Brain microvascular endothelial cell (primary cell): ENCODE results near the gene ANKFY1.

ENCODE experiments used
- DNase-seq: peaks from one replicate; pipeline ENCODE4 v3.0.0-alpha.2; 2020
- H3K27ac ChIP-seq: fragments of 250-450 bp; sonication (Bioruptor Pico); 2 replicates; pipeline ENCODE4 v1.5.1; 2020; ENCODE audit warnings: mild to moderate bottlenecking, moderate library complexity
- H3K27me3 ChIP-seq: fragments of 250-450 bp; sonication (Bioruptor Pico); replicated peaks from 2 replicates; pipeline ENCODE4 v1.5.1; 2020; ENCODE audit warnings: mild to moderate bottlenecking
- H3K36me3 ChIP-seq: fragments of 250-450 bp; sonication (Bioruptor Pico); replicated peaks from 2 replicates; pipeline ENCODE4 v1.5.1; 2020; ENCODE audit warnings: mild to moderate bottlenecking
- H3K4me3 ChIP-seq: 2 replicates; pipeline ENCODE4 v1.5.1; 2011; ENCODE audit warnings: low read depth, mild to moderate bottlenecking, control low read depth, low read length, moderate library complexity
- in situ Hi-C: cut with HindIII; loops from 2 replicates; pipeline ENCODE4 v1.10.0; 2017; ENCODE audit warnings: low sequenced_read_pairs, low pct_ligation_motif_present
- TF ChIP-seq, protein P1 (sequence below): IDR thresholded peaks from 2 replicates; pipeline ENCODE4 v1.5.1; 2011; ENCODE audit warnings: low read depth, mild to moderate bottlenecking, moderate library complexity, low read length, control low read depth, inconsistent platforms; ENCODE audit errors: missing control alignments

ANKFY1 gene

GRCh38 chr17:4134721-4135120 lies 129.1 kb downstream of the ANKFY1 start:
- in situ Hi-C loops, result no loop called here
- Histone ChIP-seq H3K27ac (no peak overlapping the region), H3K4me3 (no peak overlapping the region), H3K36me3 (no peaks in the 10 kb centered on the region), H3K27me3 (no peaks in the 10 kb centered on the region)
- TF ChIP-seq, protein P1, sequence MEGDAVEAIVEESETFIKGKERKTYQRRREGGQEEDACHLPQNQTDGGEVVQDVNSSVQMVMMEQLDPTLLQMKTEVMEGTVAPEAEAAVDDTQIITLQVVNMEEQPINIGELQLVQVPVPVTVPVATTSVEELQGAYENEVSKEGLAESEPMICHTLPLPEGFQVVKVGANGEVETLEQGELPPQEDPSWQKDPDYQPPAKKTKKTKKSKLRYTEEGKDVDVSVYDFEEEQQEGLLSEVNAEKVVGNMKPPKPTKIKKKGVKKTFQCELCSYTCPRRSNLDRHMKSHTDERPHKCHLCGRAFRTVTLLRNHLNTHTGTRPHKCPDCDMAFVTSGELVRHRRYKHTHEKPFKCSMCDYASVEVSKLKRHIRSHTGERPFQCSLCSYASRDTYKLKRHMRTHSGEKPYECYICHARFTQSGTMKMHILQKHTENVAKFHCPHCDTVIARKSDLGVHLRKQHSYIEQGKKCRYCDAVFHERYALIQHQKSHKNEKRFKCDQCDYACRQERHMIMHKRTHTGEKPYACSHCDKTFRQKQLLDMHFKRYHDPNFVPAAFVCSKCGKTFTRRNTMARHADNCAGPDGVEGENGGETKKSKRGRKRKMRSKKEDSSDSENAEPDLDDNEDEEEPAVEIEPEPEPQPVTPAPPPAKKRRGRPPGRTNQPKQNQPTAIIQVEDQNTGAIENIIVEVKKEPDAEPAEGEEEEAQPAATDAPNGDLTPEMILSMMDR, result no peak
- DNase-seq, result no peak

GRCh38 chr17:4130715-4131114 lies 133.1 kb downstream of the ANKFY1 start:
- in situ Hi-C loops, result no loop called here
- no peaks in the 10 kb centered on the region for H3K36me3 ChIP-seq
- TF ChIP-seq, protein P1, result no peak
- H3K4me3 ChIP-seq, result no peak overlapping the region
- no peak for DNase-seq
- H3K27ac ChIP-seq, result no peak overlapping the region
- H3K27me3 ChIP-seq, result no peaks in the 10 kb centered on the region

- Histone ChIP-seq H3K36me3 (peaks cover 6% of the 10 kb centered on the region), H3K4me3 (no peak overlapping the region), H3K27ac (no peak overlapping the region), H3K27me3 (no peaks in the 10 kb centered on the region)
- in situ Hi-C loops, result no loop called here
- no peak for DNase-seq
- TF ChIP-seq, protein P1, result no peak
These were observed 136.2 kb downstream of the ANKFY1 start for GRCh38 chr17:4127555-4127954.

DNA sequence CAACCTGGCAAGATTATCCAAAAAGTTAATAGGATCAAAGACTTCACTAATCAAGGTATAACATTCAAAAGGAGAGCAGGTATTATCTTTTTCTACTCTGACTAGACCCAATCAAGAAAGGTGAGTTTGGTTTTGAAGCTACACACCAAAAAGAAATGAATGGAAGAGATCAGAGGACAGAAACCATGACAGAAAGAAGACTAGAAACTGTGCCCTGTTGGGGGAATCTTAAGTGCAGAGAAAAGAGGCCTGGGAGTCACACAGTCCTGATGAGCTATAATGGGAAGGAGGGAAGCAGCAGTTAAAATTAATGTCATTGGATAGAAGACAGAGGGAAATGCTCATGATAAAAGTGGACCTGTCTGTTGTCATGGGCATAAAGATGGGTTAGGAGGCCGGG lies 138.2 kb downstream of the ANKFY1 start:
- Histone ChIP-seq H3K27me3 (no peaks in the 10 kb centered on the region), H3K4me3 (no peak overlapping the region), H3K27ac (no peak overlapping the region), H3K36me3 (peaks cover 16% of the 10 kb centered on the region)
- TF ChIP-seq, protein P1, result no peak
- in situ Hi-C loops, result no loop called here
- no peak for DNase-seq

- Histone ChIP-seq H3K27ac (no peak overlapping the region), H3K27me3 (no peaks in the 10 kb centered on the region), H3K4me3 (no peak overlapping the region), H3K36me3 (peaks cover 16% of the 10 kb centered on the region)
- in situ Hi-C loops, result no loop called here
- TF ChIP-seq, protein P1, result no peak
- no peak for DNase-seq
These were observed 138.8 kb downstream of the ANKFY1 start for GRCh38 chr17:4124999-4125398.

- Histone ChIP-seq H3K27ac (no peak overlapping the region), H3K4me3 (no peak overlapping the region), H3K27me3 (no peaks in the 10 kb centered on the region), H3K36me3 (peaks cover 25% of the 10 kb centered on the region)
- TF ChIP-seq, protein P1, result no peak
- no peak for DNase-seq
- in situ Hi-C loops, result no loop called here
These were observed 143.4 kb downstream of the ANKFY1 start for GRCh38 chr17:4120332-4120731.
